Activated CD8-positive, alpha-beta memory T cell treated with anti-CD3 and anti-CD28 coated beads, Interleukin-2, amount 50 U/mL, for 4 hours (primary cell): ENCODE results near the gene OFD1.

Experiments
- DNase-seq: peaks from one replicate; pipeline ENCODE4 v3.0.0-alpha.2; 2020

OFD1 gene

GRCh38 chrX:13752646-13753045, 18.1 kb downstream of the OFD1 start:
- DNase-seq = no peak

- DNase-seq = no peak
Measured at GRCh38 chrX:13754765-13755164, 20.2 kb downstream of the OFD1 start.

GRCh38 chrX:13755254-13755653, 20.7 kb downstream of the OFD1 start:
- DNase-seq = no peak

DNA sequence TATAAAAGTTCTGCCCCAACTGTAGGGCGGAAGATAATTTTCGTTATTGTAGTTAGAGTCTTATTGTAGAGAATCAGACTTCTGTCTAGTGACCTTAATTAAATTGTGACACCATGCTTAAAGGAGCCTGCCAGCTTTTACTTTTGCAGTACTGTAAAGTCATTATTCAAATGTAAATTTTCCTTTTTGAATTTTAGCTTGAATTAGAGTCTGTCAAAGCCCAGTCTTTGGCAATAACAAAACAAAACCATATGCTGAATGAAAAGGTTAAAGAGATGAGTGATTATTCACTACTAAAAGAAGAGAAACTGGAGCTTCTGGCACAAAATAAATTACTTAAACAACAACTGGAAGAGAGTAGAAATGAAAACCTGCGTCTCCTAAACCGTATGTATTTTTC, 21.8 kb downstream of the OFD1 start:
- DNase-seq = no peak

- DNase-seq = no peak
Measured at GRCh38 chrX:13759152-13759718, 24.7 kb downstream of the OFD1 start.

- no peak for DNase-seq
Measured at GRCh38 chrX:13760426-13760825, 25.9 kb downstream of the OFD1 start.

DNA sequence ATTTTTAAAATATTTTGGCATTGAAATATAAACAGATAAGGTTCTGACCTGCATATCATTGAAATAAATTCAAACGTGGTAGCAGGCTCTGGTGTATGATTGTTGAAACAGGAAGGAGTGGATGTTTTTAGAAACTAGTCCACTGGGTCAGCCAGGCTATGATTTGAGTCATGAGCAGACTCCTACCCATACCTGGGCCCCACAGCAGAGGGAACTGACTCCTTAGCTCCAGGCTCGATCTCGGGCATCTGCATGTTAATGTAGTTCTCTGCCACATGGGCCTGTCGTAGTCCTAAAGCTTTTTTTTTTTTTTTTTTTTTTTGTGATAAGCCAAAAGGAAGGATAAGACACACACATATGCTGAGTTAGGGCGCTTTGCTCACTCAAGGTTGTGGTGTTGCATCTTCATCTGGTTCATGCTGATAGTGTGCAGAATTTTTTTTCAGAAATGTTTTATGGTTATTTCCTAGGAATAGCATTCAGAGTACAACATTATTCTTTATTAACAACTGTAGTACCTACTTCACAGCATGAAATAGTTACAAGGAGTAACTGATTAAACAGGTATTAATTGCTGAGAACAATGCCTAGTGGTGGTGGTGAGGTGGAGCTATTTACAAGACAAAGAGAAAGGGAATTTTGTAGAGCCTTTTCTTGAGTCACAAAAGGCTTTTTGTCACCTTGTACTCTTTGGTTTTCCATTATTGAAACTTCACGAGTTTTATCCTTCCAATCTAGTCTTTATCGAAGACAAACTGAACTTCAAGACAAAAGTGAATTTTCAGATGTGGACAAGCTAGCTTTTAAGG, 27.3 kb downstream of the OFD1 start:
- DNase-seq = no peak

GRCh38 chrX:13763489-13763888, 28.9 kb downstream of the OFD1 start:
- no peak for DNase-seq

- no peak for DNase-seq
Measured at GRCh38 chrX:13764281-13764680, 29.7 kb downstream of the OFD1 start.

GRCh38 chrX:13764765-13765164, 30.2 kb downstream of the OFD1 start:
- no peak for DNase-seq

DNA sequence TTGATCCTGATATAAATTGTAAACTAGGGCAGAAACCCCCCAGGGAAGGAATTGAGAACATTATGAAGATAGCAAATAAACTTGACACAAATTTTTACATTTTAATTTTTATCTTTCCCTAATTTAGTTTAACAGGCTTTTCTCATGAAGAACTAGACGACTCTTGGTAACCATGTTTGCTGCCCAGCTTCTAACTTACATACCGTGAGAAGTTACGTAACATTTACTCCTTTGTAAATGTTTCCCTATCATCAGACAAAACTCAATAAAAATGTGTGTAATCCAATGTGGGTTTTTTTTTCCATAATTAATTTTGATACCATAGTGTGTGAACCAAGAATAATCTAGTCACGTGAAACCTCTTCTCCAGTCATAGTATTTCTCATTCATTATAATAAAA, 34.4 kb downstream of the OFD1 start:
- DNase-seq = no peak

DNA sequence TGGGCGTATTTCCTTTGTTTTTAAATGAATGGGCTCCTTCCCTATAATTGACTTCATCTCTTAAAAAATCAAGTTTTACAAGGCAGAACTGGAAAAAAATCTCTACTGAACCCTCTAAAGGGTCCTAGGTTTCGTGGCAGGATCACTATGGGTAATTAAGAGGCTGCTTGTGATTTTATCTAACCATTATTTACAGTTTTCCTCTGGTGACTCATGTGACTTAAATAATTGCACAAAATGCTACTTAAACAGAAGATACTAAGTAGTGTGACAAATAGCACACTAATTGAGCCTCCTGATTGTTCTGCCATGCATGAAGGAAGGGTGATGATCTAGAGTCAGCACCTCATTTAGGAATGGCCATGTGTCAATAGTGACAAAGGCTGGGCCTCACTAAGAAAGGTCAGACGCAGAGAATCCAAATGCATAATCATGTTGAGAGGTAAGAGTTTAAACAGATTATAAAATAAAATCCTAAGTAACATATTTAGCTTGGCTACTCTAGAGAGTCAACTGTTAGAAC, 35.5 kb downstream of the OFD1 start:
- DNase-seq = no peak

DNA sequence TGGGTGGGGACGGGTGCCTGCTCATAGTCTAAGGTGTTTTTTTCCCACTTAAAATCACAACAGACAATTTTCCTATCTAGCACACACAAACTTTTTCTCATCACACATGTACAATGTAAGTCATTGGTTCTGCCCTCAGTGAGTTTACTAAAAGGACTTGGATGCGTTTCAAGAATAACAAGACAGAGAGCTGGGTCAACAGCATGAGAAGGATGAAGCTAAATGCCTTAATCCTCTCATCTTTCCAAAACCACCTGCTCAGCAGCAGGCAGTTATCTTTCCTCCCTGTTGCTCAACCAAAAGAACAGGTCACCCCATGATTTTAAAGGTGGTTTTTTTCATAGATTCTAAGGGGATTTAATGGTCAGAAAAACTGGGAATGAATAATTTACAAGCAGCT, 40.1 kb downstream of the OFD1 start:
- no peak for DNase-seq

GRCh38 chrX:13775837-13776236, 41.3 kb downstream of the OFD1 start:
- no peak for DNase-seq

DNA sequence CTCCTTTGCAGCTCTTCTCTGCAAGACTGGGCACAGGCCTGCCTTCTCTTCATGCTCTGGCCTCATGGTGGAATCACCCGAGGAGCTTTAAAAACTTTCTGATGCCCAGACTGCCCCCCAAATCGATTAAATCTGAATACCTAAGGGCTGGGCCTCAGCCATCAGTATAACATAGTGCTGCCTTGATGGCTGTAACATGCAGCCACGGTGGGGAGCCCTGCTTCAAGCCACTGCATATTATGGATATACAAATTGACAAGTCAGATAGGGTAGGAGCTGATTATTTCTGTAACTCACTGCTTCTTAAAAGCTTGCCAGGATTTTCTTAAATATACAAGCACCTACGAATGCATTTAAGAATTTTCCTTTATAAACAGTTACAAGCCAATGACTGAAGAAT, 41.8 kb downstream of the OFD1 start:
- DNase-seq = no peak

DNA sequence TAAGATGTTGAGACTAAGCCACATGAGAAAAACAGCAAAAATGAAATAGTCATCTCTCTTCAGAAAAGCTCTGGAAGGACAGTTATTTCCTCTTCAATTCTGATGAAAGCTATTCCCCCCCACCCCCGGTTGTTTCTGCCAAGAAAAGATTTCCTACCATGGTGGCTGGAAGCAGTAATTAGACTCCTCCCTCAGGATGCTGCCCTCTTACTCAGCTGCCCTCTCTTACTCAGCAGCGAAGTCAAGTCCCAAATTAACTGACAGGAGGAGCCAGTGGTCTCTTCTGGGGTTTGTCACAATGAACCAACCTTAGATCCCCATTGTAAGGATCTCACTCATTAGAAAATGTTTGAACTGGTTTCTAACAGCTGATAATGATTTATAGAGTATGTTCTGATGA, 44.4 kb downstream of the OFD1 start:
- DNase-seq = no peak

DNA sequence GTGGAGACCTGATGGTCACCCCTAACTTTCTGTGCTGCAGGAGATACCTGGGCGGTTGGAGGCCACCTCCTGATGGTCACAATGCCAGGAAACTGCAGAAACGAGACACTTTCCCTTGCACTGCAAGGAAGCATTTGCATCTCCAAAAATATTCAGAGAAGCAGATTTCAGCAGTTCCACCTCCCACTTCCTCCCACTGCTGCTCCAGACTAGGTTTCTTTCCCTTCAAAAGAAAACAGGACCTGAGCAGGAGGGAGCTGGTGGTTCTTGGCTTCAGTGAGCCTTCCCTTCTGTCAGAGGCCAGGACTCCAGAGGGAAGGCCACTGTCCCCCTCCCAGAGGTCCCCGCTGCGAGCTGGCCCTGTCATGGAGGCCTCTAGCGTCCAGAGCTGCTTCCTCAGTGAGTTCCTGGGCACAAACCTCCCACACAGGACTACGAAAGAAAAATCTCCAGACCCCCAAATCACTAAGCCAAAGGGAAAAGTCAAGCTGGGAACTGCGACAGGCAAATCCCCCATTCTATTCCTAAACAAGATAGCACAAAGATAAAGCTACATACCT, 46.4 kb downstream of the OFD1 start:
- no peak for DNase-seq

DNA sequence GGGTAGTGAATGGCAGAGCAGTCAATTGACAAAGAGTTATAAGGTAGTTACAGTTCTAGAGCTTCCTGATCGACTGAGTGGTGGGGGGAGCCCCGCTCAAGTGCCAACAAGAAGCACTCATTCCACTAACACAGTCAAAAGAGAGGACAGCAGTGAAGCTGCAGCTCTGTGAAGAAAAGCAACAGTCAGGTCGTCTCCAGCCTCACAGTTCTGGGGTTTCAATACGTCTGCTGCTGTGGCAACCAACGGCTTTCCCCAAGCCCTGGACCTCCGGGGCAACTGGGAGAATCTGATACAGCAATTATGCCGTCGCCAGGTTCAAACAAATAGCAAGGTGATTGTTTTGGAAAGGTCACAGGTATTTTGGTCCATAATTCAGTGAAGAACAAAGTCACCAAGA, 51.5 kb downstream of the OFD1 start:
- DNase-seq = no peak

- DNase-seq = no peak
Measured at GRCh38 chrX:13790206-13791131, 55.9 kb downstream of the OFD1 start.

DNA sequence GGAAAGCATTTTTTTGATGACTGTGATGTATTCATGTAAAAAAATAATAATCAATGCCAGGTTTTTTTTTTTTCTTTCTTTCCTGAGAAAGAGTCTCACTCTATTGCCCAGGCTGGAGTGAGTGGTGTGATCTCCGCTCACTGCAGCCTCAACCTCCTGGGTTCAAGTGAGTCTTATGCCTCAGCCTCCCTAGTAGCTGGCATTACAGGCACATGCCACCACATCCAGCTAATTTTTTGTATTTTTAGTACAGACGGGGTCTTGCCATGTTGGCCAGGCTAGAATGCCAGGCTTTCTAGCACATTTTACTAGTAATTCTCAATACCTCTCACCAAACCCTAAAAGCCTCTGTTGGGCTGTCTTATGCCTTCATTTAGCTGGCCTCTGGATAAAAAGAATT, 56.6 kb downstream of the OFD1 start:
- no peak for DNase-seq

- no peak for DNase-seq
Measured at GRCh38 chrX:13791559-13791958, 57.0 kb downstream of the OFD1 start.

DNA sequence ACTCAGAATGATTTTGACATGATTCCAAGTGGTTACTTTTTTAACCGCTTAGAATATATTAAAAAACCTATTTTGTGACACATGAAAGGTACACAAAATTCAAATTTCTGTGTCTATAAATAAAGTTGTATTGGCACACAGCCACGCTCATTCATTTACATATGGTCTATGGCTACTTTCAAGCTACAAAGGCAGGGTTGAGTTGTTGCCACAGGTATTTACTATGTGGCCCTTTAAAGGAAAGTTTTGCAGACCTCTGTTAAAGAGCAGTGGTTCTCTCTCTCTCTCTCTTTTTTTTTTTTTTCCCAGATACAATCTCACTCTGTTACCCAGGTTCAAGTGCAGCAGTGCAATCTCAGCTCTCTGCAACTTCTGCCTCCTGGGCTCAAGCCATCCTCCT, 59.3 kb downstream of the OFD1 start:
- no peak for DNase-seq

GRCh38 chrX:13794417-13794816, 59.9 kb downstream of the OFD1 start:
- no peak for DNase-seq
